Nephron (organoid): ENCODE measurements around the gene ADRA2A.

Experiments
- H3K27ac Mint-ChIP-seq, 3 experiments: 2 replicates each; pipeline ENCODE4 v1.8.0; 2020; ENCODE audit warnings: mixed read lengths in 3 of 3, mild to moderate bottlenecking in 2 of 3, moderate library complexity in 1 of 3
- H3K27me3 Mint-ChIP-seq: 2 replicates; pipeline ENCODE4 v1.8.0; 2021; ENCODE audit warnings: low read depth, mild to moderate bottlenecking, moderate library complexity, mixed read lengths
- H3K36me3 Mint-ChIP-seq: 2 replicates; pipeline ENCODE4 v1.8.0; 2020; ENCODE audit warnings: low read depth, mixed read lengths
- H3K4me1 Mint-ChIP-seq: 2 replicates; pipeline ENCODE4 v1.8.0; 2020; ENCODE audit warnings: mixed read lengths
- H3K4me3 Mint-ChIP-seq, 3 experiments: 2 replicates each; pipeline ENCODE4 v1.8.0; 2020; ENCODE audit warnings: mild to moderate bottlenecking in 3 of 3, mixed read lengths in 3 of 3, moderate library complexity in 2 of 3
- H3K9me3 Mint-ChIP-seq: 2 replicates; pipeline ENCODE4 v1.8.0; 2020; ENCODE audit warnings: mixed read lengths
- TF ChIP-seq, protein P1 (sequence below), 3 experiments: fragments of 200-600 bp; sonication (generic); IDR thresholded peaks; one replicate each; pipeline ENCODE4 v1.5.0; 2021; ENCODE audit warnings: antibody characterized with exemption in 3 of 3; ENCODE audit not compliant: unreplicated experiment in 3 of 3

The ADRA2A gene

DNA sequence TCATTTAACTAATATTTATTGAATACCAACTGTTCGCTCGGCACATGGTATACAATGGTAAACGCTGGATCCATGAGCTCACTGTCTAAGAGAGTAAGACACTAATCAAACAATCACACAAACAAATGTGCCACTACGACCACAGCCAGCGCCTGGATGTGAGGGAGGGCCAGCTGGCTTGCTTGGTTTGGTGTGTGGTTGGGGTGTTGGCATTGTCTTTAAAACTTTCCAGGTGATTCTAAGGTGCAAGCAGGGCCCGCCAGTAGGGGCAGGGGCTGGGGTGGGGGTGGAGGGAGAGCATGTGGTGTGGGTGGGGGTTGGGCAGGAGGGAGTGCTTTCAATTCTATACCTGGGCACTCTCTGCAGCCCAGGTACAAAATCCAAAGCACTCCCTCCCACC, 31.6 kb downstream of the ADRA2A start:
- Mint-ChIP-seq H3K27ac (no peak overlapping the region), H3K36me3 (no peaks in the 10 kb centered on the region), H3K4me3 (no peak overlapping the region), H3K27me3 (peaks cover 5% of the 10 kb centered on the region), H3K4me1 (peaks cover 6% of the 10 kb centered on the region), H3K9me3 (no peaks in the 10 kb centered on the region)
- TF ChIP-seq, protein P1, sequence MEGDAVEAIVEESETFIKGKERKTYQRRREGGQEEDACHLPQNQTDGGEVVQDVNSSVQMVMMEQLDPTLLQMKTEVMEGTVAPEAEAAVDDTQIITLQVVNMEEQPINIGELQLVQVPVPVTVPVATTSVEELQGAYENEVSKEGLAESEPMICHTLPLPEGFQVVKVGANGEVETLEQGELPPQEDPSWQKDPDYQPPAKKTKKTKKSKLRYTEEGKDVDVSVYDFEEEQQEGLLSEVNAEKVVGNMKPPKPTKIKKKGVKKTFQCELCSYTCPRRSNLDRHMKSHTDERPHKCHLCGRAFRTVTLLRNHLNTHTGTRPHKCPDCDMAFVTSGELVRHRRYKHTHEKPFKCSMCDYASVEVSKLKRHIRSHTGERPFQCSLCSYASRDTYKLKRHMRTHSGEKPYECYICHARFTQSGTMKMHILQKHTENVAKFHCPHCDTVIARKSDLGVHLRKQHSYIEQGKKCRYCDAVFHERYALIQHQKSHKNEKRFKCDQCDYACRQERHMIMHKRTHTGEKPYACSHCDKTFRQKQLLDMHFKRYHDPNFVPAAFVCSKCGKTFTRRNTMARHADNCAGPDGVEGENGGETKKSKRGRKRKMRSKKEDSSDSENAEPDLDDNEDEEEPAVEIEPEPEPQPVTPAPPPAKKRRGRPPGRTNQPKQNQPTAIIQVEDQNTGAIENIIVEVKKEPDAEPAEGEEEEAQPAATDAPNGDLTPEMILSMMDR (IDR thresholded peaks at IDR 0.05; ENCODE audit: unreplicated experiment in 3 of 3) = no peak

DNA sequence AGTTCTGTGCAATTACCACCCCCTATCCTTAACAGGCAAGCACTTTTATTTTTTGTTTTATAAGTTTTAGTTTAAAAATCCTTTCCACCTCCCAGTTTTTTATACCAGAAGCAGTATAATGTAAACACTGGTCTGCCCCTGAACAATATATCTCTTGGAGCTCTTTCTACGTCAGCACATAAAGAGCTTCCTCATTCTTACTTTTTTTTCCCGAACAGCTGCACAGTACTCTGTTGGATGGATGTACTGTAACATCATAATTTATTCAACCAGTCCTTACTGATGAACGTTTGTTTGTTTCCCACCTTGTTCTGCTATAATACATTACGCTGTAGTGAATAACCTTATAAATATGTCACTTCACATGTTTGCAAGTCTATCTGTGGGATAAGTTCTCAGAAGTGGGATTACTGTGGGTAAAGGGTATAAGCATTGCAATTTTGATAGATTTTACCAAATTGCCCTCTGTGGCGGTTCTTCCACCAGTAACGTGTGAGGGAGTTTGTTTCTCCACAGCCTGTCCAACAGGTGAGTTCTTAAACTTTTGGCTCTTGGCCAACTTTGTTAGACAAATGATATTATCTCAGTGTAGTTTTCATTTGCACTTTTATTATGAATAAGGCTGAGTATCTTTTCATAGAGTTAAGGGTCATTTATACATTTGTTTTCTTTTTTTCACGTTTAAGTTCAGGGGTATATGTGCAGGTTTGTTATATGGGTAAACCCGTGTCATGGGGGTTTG, 32.8 kb downstream of the ADRA2A start:
- TF ChIP-seq, protein P1 (IDR thresholded peaks at IDR 0.05; ENCODE audit: unreplicated experiment in 3 of 3) = no peak
- H3K36me3 Mint-ChIP-seq = no peaks in the 10 kb centered on the region
- H3K27ac Mint-ChIP-seq = no peak overlapping the region
- no peak overlapping the region for H3K4me3 Mint-ChIP-seq
- peaks cover 6% of the 10 kb centered on the region for H3K4me1 Mint-ChIP-seq
- H3K9me3 Mint-ChIP-seq = no peaks in the 10 kb centered on the region
- H3K27me3 Mint-ChIP-seq = peaks cover 9% of the 10 kb centered on the region

DNA sequence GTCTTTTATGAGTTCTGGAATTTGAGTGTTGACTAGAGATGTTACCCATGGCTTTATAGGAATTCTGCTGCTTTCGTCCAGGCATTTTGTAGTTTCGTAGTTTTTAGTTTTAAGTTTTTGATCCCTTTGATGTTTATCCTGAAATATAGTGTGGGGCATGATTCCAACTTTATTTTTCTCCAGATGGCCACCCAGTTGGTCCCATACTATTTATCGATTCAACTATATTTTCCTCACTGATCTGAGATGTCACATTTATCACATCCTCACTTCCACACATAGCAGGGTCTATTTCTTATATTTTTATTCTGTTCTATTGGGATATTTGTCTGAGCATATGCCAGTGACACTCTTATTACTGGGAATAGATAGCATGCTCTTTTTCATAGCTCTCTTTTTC, 33.9 kb downstream of the ADRA2A start:
- no peak overlapping the region for H3K27ac Mint-ChIP-seq
- peaks cover 12% of the 10 kb centered on the region for H3K27me3 Mint-ChIP-seq
- H3K9me3 Mint-ChIP-seq = no peaks in the 10 kb centered on the region
- H3K4me3 Mint-ChIP-seq = no peak overlapping the region
- H3K36me3 Mint-ChIP-seq = no peaks in the 10 kb centered on the region
- H3K4me1 Mint-ChIP-seq = peaks cover 6% of the 10 kb centered on the region
- TF ChIP-seq, protein P1 (IDR thresholded peaks at IDR 0.05; ENCODE audit: unreplicated experiment in 3 of 3) = no peak

DNA sequence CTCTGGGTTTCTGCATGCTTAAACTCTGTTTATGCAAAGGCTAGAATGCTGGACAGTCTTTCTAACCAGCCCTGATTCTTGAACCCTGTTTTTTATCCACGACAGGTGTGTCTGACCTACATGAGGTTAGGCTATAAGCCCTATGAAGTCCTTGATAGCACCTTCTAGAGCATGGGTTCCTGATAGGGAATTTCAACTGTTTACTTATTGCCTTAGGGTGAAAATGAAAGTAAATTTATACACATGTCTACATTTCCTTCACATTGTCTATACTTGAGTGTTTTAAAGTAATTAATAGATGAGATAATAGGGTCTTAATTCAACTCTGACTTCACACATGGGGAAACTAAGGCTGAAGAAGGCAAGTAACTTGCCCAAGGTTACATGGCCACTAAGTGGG, 35.5 kb downstream of the ADRA2A start:
- Mint-ChIP-seq H3K27ac (no peak overlapping the region), H3K36me3 (no peaks in the 10 kb centered on the region), H3K4me1 (peaks cover 6% of the 10 kb centered on the region), H3K27me3 (peaks cover 19% of the 10 kb centered on the region), H3K9me3 (no peaks in the 10 kb centered on the region), H3K4me3 (no peak overlapping the region)
- TF ChIP-seq, protein P1 (IDR thresholded peaks at IDR 0.05; ENCODE audit: unreplicated experiment in 3 of 3) = no peak

DNA sequence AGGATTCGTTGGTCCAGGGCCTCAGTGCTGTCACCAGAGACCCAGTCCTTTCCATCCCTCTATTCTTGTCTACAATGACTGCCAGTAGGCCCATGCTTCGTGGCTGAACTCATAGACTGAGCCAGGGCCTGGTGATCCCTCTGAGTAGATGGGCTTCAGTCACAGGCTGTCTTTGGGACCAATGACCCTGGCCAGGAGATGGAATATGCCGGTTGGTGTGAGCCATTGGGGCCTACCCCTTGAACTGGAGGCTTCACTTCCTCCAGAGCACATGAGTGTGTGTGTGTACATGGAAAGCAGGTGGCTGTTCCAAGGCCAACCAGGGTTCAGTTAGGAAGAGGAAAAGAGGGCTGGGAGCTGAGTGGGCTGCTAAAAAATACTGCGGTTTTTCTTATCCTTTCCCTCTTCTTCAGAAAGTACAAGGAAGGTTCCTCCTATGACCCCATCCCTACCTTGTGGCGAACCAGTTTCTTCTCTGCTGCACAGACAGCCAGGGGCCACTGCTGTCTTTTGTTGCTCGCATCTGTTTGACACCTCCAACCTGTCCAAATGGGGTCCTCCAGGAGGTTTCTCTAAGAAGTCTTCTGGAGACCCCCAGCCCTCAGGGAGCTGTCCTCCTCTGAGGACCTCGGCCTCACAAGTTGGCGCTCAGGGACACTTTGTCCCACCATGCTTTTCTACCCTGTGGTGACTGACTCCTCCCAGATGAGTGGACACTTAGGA, 36.6 kb downstream of the ADRA2A start:
- H3K9me3 Mint-ChIP-seq = no peaks in the 10 kb centered on the region
- H3K36me3 Mint-ChIP-seq = no peaks in the 10 kb centered on the region
- H3K4me1 Mint-ChIP-seq = peaks cover 6% of the 10 kb centered on the region

More for the DNA sequence above, 36.6 kb downstream of the ADRA2A start:
- TF ChIP-seq, protein P1 (IDR thresholded peaks at IDR 0.05; ENCODE audit: unreplicated experiment in 3 of 3) = no peak
- H3K4me3 Mint-ChIP-seq = no peak overlapping the region
- peaks cover 21% of the 10 kb centered on the region for H3K27me3 Mint-ChIP-seq
- no peak overlapping the region for H3K27ac Mint-ChIP-seq
